Suprapubic skin (tissue), 4 donors: ENCODE results near the gene WLS.

Source experiments
- CTCF ChIP-seq, 2 donors: fragments of 200-600 bp in 1 of 2; fragments of 450-650 bp in 1 of 2; sonication (generic) in 1 of 2; IDR thresholded peaks; one replicate each; pipeline ENCODE4 v1.5.1; 2016 to 2019; ENCODE audit warnings: antibody characterized with exemption in 2 of 2, mild to moderate bottlenecking in 1 of 2, moderate library complexity in 1 of 2
- POLR2A ChIP-seq, 2 donors: fragments of 450-650 bp; IDR thresholded peaks; one replicate each; pipeline ENCODE4 v1.6.1; 2017; ENCODE audit warnings: antibody characterized with exemption in 2 of 2, mild to moderate bottlenecking in 2 of 2, moderate library complexity in 2 of 2
- POLR2AphosphoS5 ChIP-seq, 3 donors: sonication (generic); formaldehyde crosslinking; IDR thresholded peaks; one replicate each; pipeline ENCODE4 v1.6.1; 2017; ENCODE audit warnings: antibody characterized with exemption in 3 of 3

GRCh38 chr1:68185743-68186142, 46.6 kb downstream of the WLS start:
- TF ChIP-seq CTCF (IDR thresholded peaks at IDR 0.05), result no peak
- TF ChIP-seq POLR2AphosphoS5 (IDR thresholded peaks at IDR 0.05), result no peak
- no peak for TF ChIP-seq POLR2A (IDR thresholded peaks at IDR 0.05)
